HepG2 (cell line): ENCODE results near the gene ZNRF4. TPM values are rescaled to one million over a fixed set of nuclear protein-coding genes. Genes with fewer than 3 reads are reported as not detected.

Experiments
- ATAC-seq: fragments of 200-7000 bp; cut with Tn5 transposase; 3 replicates; pipeline ENCODE4 v1.9.1; 2020; ENCODE audit warnings: mild to moderate bottlenecking, moderate library complexity
- BruUV-seq: library from RNA; stranded (reverse); fragments of 400-500 nt; replicated peaks from 2 replicates; lab custom pipeline; 2021; lab: Mats Ljungman, UMichigan
- CTCF ChIA-PET: fragments of 300-600 bp; formaldehyde crosslinking; extraction: SDS; loops from one replicate; lab custom pipeline; 2021; ENCODE audit warnings: low total read pairs, inconsistent platforms, low intra/inter-chr PET ratio; lab: Yijun Ruan, JAX
- POLR2A ChIA-PET: fragments of 350-600 bp; sonication (Branson Sonifier 250); formaldehyde crosslinking; loops from one replicate; lab custom pipeline; 2020; ENCODE audit warnings: antibody characterized with exemption, inconsistent platforms; lab: Yijun Ruan, JAX
- DNase-seq: peaks from one replicate; pipeline ENCODE4 v3.0.0-alpha.2; 2015; ENCODE audit warnings: low spot score
- FAIRE-seq: peaks from 3 replicates; lab custom pipeline; 2011; peaks lifted over from hg19 to GRCh38; lab: Jason Lieb, UNC
- H2AFZ ChIP-seq: one replicate; pipeline ENCODE4 v1.6.1; 2011; ENCODE audit warnings: low read length, inconsistent platforms
- H3K27ac ChIP-seq: fragments of 300-600 bp; 3 replicates; pipeline ENCODE4 v1.8.0; 2011; ENCODE audit warnings: mixed run types, mild to moderate bottlenecking, mixed read lengths, low read length, inconsistent platforms; ENCODE audit not compliant: insufficient read depth; ENCODE audit errors: extremely low read length
- H3K27me3 ChIP-seq, 2 experiments: fragments of 200-600 bp in 1 of 2; 2 replicates in 1 of 2; 3 replicates in 1 of 2; pipeline versions ENCODE4 v1.6.0 to v1.8.0; 2011; ENCODE audit warnings: low read length in 2 of 2, mild to moderate bottlenecking in 2 of 2, moderate library complexity in 2 of 2, inconsistent platforms in 1 of 2; ENCODE audit not compliant: insufficient read depth in 2 of 2, control insufficient read depth in 1 of 2
- H3K36me3 ChIP-seq, 2 experiments: fragments of 200-600 bp in 1 of 2; replicated peaks in 1 of 2; 2 replicates in 1 of 2; 3 replicates in 1 of 2; pipeline versions ENCODE4 v1.5.1 to v1.8.0; 2011; ENCODE audit warnings: low read length in 2 of 2, inconsistent platforms in 1 of 2; ENCODE audit not compliant: insufficient read depth in 2 of 2, control insufficient read depth in 1 of 2
- H3K4me1 ChIP-seq: 2 replicates; pipeline ENCODE4 v1.5.1; 2012; ENCODE audit warnings: low read length, inconsistent platforms; ENCODE audit not compliant: insufficient read depth
- H3K4me2 ChIP-seq: 2 replicates; pipeline ENCODE4 v1.6.0; 2011; ENCODE audit warnings: low read depth, low read length, inconsistent platforms
- H3K4me3 ChIP-seq, 3 experiments: fragments of 200-600 bp in 1 of 3; sonication (generic), shearing (Covaris generic) in 1 of 3; replicated peaks in 1 of 3; 2 replicates each; pipeline ENCODE4 v1.5.1; 2011 to 2016; ENCODE audit warnings: low read length in 3 of 3, inconsistent platforms in 2 of 3, low read depth in 2 of 3, mild to moderate bottlenecking in 2 of 3, control low read depth in 1 of 3, mixed read lengths in 1 of 3; ENCODE audit not compliant: insufficient read depth in 1 of 3
- H3K79me2 ChIP-seq: one replicate; pipeline ENCODE4 v1.6.1; 2011; ENCODE audit warnings: low read length, inconsistent platforms; ENCODE audit not compliant: insufficient read depth
- H3K9ac ChIP-seq: 2 replicates; pipeline ENCODE4 v1.6.0; 2011; ENCODE audit warnings: mild to moderate bottlenecking, low read depth, low read length, inconsistent platforms; ENCODE audit not compliant: insufficient read depth
- H3K9me3 ChIP-seq: 2 replicates; pipeline ENCODE4 v1.5.1; 2012; ENCODE audit warnings: mild to moderate bottlenecking, low read length
- H4K20me1 ChIP-seq: 2 replicates; pipeline ENCODE4 v1.6.0; 2011; ENCODE audit warnings: inconsistent platforms, mild to moderate bottlenecking, low read length, moderate library complexity; ENCODE audit not compliant: insufficient read depth
- KDM6A ChIP-seq: IDR thresholded peaks from 2 replicates; pipeline ENCODE4 v1.6.1; 2016; ENCODE audit warnings: low read depth
- PTBP1 ChIP-seq: fragments of 200-400 bp; formaldehyde crosslinking; IDR thresholded peaks from 2 replicates; pipeline ENCODE4 v1.6.1; 2018; ENCODE audit warnings: low read length, low read depth; ENCODE audit not compliant: poor library complexity, severe bottlenecking
- XRCC5 ChIP-seq: fragments of 200-400 bp; formaldehyde crosslinking; optimal IDR thresholded peaks from 2 replicates; pipeline ENCODE3; 2017; ENCODE audit warnings: mild to moderate bottlenecking, low read length
- YEATS2 ChIP-seq: sonication (generic); formaldehyde crosslinking; IDR thresholded peaks from 2 replicates; pipeline ENCODE4 v1.4.0; 2020; ENCODE audit warnings: missing genetic modification reagents, borderline replicate concordance
- ZNF230 ChIP-seq: sonication (generic); formaldehyde crosslinking; IDR thresholded peaks from 2 replicates; pipeline ENCODE4 v1.4.0; 2020; ENCODE audit warnings: mild to moderate bottlenecking, missing genetic modification reagents
- ZNF572 ChIP-seq: sonication (generic); formaldehyde crosslinking; IDR thresholded peaks from 2 replicates; pipeline ENCODE4 v1.5.1; 2020; ENCODE audit warnings: mild to moderate bottlenecking, missing genetic modification reagents
- WGBS: methylation state at CpG from one replicate; pipeline ENCODE4 v1.1.6; 2017; ENCODE audit warnings: low lambda C conversion rate; 5-methylcytosine and 5-hydroxymethylcytosine counted together
- in situ Hi-C: cut with HindIII; loops from 2 replicates; pipeline ENCODE4 v1.10.0; 2017; ENCODE audit warnings: low pct_unique_long_range_greater_than_20kb; ENCODE audit not compliant: extremely low pct_ligation_motif_present
- intact Hi-C: fragments of 100-400 bp; cut with micrococcal nuclease; formaldehyde crosslinking; loops from one replicate; pipeline ENCODE4 v1.10.0; 2022; ENCODE audit not compliant: unreplicated experiment
- polyA plus RNA-seq, 8 experiments: library from polyadenylated mRNA; depleted of rRNA in 3 of 8; stranded (reverse) in 7 of 8; unstranded in 1 of 8; fragments of >200 nt; fragmentation: Illumina TruSeq in 4 of 8; extraction: Trizol in 4 of 8; gene quantifications; 2 replicates each; pipeline versions ENCODE4 v1.2.1 to v1.2.3, GENCODE V29; 2011 to 2016; ENCODE audit warnings: low read depth in 4 of 8, missing spikeins in 1 of 8, mixed read lengths in 1 of 8; ENCODE audit not compliant: insufficient read depth in 1 of 8
- total RNA-seq, 5 experiments: library from RNA; depleted of rRNA; stranded (reverse); fragments of >200 nt; fragmentation: Illumina TruSeq; extraction: Trizol; gene quantifications; 2 replicates each; pipeline ENCODE4 v1.2.3, GENCODE V29; 2016; ENCODE audit warnings: low read depth in 1 of 5
- TF ChIP-seq, protein P1 (sequence below): IDR thresholded peaks from 2 replicates; pipeline ENCODE4 v1.6.1; 2016; ENCODE audit warnings: missing compliant biosample characterization, missing genetic modification reagents, borderline replicate concordance

Gene ZNRF4
- total and polyA plus RNA-seq, 2 of the 13 experiments (the other 11 are each of a cell fraction or from before 2014, with no cell fraction given), result not detected

DNA sequence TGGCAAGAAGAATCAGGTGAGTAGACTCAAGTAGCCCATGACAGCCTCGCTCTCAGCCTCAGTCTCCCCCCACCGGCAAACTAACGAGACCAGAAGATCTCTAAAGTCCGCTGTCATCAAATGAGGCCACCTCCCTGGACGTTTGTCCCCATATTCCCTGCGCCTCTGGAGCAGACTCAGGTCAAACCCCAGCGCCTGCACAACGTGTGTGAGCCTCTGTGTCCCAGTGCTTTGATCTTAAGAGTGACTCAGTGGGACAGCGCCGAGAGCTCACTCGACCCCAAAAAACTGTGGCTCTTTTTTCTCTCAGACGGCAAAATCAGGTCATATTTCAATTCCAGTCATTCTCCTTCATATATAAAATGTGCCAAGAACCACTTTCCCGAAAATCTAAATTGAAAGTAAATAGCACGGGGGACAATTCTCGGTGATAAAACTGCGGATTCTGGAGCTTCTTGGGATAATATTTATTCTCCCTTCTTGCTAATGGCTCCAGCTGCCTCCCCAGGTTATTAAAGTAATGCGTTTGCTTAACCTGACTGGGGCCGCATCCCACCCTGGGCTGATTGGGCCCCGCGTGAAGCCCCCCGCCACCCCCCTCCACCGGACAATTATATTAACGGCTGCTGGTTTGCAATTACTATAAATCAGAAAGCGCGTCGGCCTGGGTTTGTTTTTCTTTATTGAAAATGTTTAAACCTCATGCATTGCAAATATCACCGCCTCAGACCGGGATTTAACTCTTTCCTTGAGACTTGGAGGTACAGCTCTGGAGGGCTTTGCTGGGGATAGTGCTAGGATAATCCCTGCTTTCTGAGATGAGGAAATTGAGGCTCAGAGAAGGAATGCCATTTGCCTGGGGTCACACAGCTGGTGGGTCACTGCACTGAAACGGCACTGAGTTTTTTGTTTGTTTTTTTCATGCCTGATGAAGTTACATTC lies 37.5 kb upstream of the ZNRF4 start:
- no peak for TF ChIP-seq XRCC5
- TF ChIP-seq ZNF230 (CRISPR knock-in tag), result no peak
- no peak for TF ChIP-seq KDM6A (CRISPR knock-in tag)
- no peak for TF ChIP-seq PTBP1
- TF ChIP-seq, protein P1, sequence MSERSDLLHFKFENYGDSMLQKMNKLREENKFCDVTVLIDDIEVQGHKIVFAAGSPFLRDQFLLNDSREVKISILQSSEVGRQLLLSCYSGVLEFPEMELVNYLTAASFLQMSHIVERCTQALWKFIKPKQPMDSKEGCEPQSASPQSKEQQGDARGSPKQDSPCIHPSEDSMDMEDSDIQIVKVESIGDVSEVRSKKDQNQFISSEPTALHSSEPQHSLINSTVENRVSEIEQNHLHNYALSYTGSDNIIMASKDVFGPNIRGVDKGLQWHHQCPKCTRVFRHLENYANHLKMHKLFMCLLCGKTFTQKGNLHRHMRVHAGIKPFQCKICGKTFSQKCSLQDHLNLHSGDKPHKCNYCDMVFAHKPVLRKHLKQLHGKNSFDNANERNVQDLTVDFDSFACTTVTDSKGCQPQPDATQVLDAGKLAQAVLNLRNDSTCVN (CRISPR knock-in tag), result no peak
- no peak for TF ChIP-seq ZNF572 (CRISPR knock-in tag)
- no peak for TF ChIP-seq YEATS2 (CRISPR knock-in tag)
- TF ChIP-seq, all 625 proteins: peak for 0
- in situ Hi-C loops (no loop called here), intact Hi-C loops (no loop called here)
- BruUV-seq, result no TSS peak
- H3K4me2 ChIP-seq, result no peak overlapping the region
- no peak for ATAC-seq
- no peaks in the 10 kb centered on the region for H3K4me1 ChIP-seq
- no peaks in the 10 kb centered on the region for H3K9me3 ChIP-seq
- 11% methylated on average over 27 of the region's 29 CpGs for whole genome bisulfite sequencing
- FAIRE-seq, result no peak
- ChIA-PET CTCF (no interaction called here), POLR2A (no interaction called here)
- H3K79me2 ChIP-seq, result no peaks in the 10 kb centered on the region
- no peaks in the 10 kb centered on the region for H4K20me1 ChIP-seq
- no peak for DNase-seq
- no peaks in the 10 kb centered on the region for H3K36me3 ChIP-seq
- no peak overlapping the region for H3K4me3 ChIP-seq
- H3K27ac ChIP-seq, result no peak overlapping the region
- H3K9ac ChIP-seq, result no peak overlapping the region
- peaks cover 0 to 14% of the 10 kb centered on the region in 2 experiments; a peak in 2 of 5 replicates for H3K27me3 ChIP-seq
- H2AFZ ChIP-seq, result no peak overlapping the region
